SK-N-MC (cell line): ENCODE data around the gene DLST.

ENCODE experiments used
- DNase-seq: peaks from one replicate; pipeline ENCODE4 v3.0.0-alpha.2; 2011; ENCODE audit warnings: low read depth, low spot score
- H3K27ac ChIP-seq: fragments of 200-600 bp; sonication (generic); 2 replicates; pipeline ENCODE4 v1.5.1; 2016; ENCODE audit warnings: mixed run types
- H3K36me3 ChIP-seq: fragments of 200-600 bp; sonication (generic); 2 replicates; pipeline ENCODE4 v1.6.1; 2017; ENCODE audit warnings: antibody characterized with exemption, low read length, mixed read lengths; ENCODE audit not compliant: insufficient read depth
- H3K4me3 ChIP-seq: fragments of 200-600 bp; sonication (generic); 2 replicates; pipeline ENCODE4 v1.5.1; 2016
- H3K9ac ChIP-seq: fragments of 200-600 bp; sonication (generic); 2 replicates; pipeline ENCODE4 v1.8.0; 2017; ENCODE audit warnings: mixed run types, mixed read lengths; ENCODE audit not compliant: insufficient read length
- H3K9me3 ChIP-seq: fragments of 200-600 bp; sonication (generic); 2 replicates; pipeline ENCODE4 v1.6.1; 2017; ENCODE audit warnings: low read depth, mild to moderate bottlenecking, antibody characterized with exemption, low read length, moderate library complexity, mixed read lengths
- EZH2 ChIP-seq: fragments of 200-600 bp; sonication (generic); IDR thresholded peaks from one replicate; pipeline ENCODE4 v1.6.1; 2017; ENCODE audit warnings: antibody characterized with exemption
- FOXP2 ChIP-seq: optimal IDR thresholded peaks from 2 replicates; pipeline ENCODE3; 2011; ENCODE audit warnings: mild to moderate bottlenecking, moderate library complexity; ENCODE audit not compliant: insufficient read depth; ENCODE audit errors: extremely low read length, control extremely low read depth
- POLR2AphosphoS5 ChIP-seq: IDR thresholded peaks from 2 replicates; pipeline ENCODE4 v1.6.1; 2012; ENCODE audit warnings: mild to moderate bottlenecking, low read depth, low read length, borderline replicate concordance

DLST gene

GRCh38 chr14:74855945-74856344 lies 25.8 kb upstream of the DLST start:
- no peak overlapping the region for H3K4me3 ChIP-seq
- no peak for DNase-seq
- TF ChIP-seq POLR2AphosphoS5, result no peak
- no peak for TF ChIP-seq EZH2
- TF ChIP-seq FOXP2, result no peak
- H3K27ac ChIP-seq, result no peak overlapping the region
- H3K9ac ChIP-seq, result no peak overlapping the region
- H3K9me3 ChIP-seq, result no peaks in the 10 kb centered on the region
- H3K36me3 ChIP-seq, result no peaks in the 10 kb centered on the region

- H3K4me3 ChIP-seq, result no peak overlapping the region
- no peak overlapping the region for H3K27ac ChIP-seq
- H3K9me3 ChIP-seq, result no peaks in the 10 kb centered on the region
- H3K36me3 ChIP-seq, result no peaks in the 10 kb centered on the region
- H3K9ac ChIP-seq, result no peak overlapping the region
- TF ChIP-seq POLR2AphosphoS5, result no peak
- no peak for TF ChIP-seq FOXP2
- TF ChIP-seq EZH2, result no peak
- no peak for DNase-seq
These were observed 25.4 kb upstream of the DLST start for GRCh38 chr14:74856366-74856765.

GRCh38 chr14:74858022-74858421 lies 23.7 kb upstream of the DLST start:
- Histone ChIP-seq H3K9me3 (no peaks in the 10 kb centered on the region), H3K27ac (no peak overlapping the region), H3K36me3 (no peaks in the 10 kb centered on the region), H3K9ac (no peak overlapping the region), H3K4me3 (no peak overlapping the region)
- TF ChIP-seq FOXP2 (no peak), POLR2AphosphoS5 (no peak), EZH2 (no peak)
- no peak for DNase-seq

- DNase-seq, result no peak
- H3K27ac ChIP-seq, result peak overlapping the region; percentile 68
- no peak overlapping the region; the same call in 1 of the 2 replicates for H3K4me3 ChIP-seq
- H3K9ac ChIP-seq, result no peak overlapping the region
- no peaks in the 10 kb centered on the region for H3K36me3 ChIP-seq
- TF ChIP-seq EZH2 (no peak), FOXP2 (no peak), POLR2AphosphoS5 (no peak)
- no peaks in the 10 kb centered on the region for H3K9me3 ChIP-seq
These were observed 21.8 kb upstream of the DLST start for GRCh38 chr14:74859757-74860552.

- peak; percentile 55 for DNase-seq
- Histone ChIP-seq H3K27ac (peak overlapping the region; percentile 68), H3K4me3 (no peak overlapping the region), H3K36me3 (no peaks in the 10 kb centered on the region), H3K9ac (peak overlapping the region; percentile 7), H3K9me3 (no peaks in the 10 kb centered on the region)
- TF ChIP-seq POLR2AphosphoS5 (no peak), EZH2 (no peak), FOXP2 (no peak)
These were observed 20.6 kb upstream of the DLST start for GRCh38 chr14:74860899-74861733.

GRCh38 chr14:74861734-74862090 lies 20.0 kb upstream of the DLST start:
- no peaks in the 10 kb centered on the region for H3K36me3 ChIP-seq
- H3K27ac ChIP-seq, result peak overlapping the region; percentile 26; the same call in 1 of the 2 replicates
- TF ChIP-seq EZH2 (no peak), FOXP2 (no peak), POLR2AphosphoS5 (no peak)
- H3K9ac ChIP-seq, result peak overlapping the region; percentile 7
- DNase-seq, result no peak
- no peak overlapping the region for H3K4me3 ChIP-seq
- H3K9me3 ChIP-seq, result no peaks in the 10 kb centered on the region

- TF ChIP-seq FOXP2, result no peak
- TF ChIP-seq EZH2, result no peak
- TF ChIP-seq POLR2AphosphoS5, result no peak
- H3K9me3 ChIP-seq, result no peaks in the 10 kb centered on the region
- no peak overlapping the region for H3K9ac ChIP-seq
- DNase-seq, result no peak
- no peaks in the 10 kb centered on the region for H3K36me3 ChIP-seq
- H3K4me3 ChIP-seq, result no peak overlapping the region
- H3K27ac ChIP-seq, result no peak overlapping the region
These were observed 18.4 kb upstream of the DLST start for GRCh38 chr14:74863274-74863673.

GRCh38 chr14:74864198-74864597 lies 17.5 kb upstream of the DLST start:
- H3K36me3 ChIP-seq, result no peaks in the 10 kb centered on the region
- no peak overlapping the region for H3K4me3 ChIP-seq
- H3K9me3 ChIP-seq, result no peaks in the 10 kb centered on the region
- TF ChIP-seq FOXP2, result no peak
- no peak for TF ChIP-seq POLR2AphosphoS5
- no peak for TF ChIP-seq EZH2
- H3K9ac ChIP-seq, result no peak overlapping the region
- no peak overlapping the region for H3K27ac ChIP-seq
- DNase-seq, result no peak
